Endodermal cell (in vitro differentiated cells): ENCODE results near the gene POC1B. TPM values are rescaled to one million over a fixed set of nuclear protein-coding genes. Genes with fewer than 3 reads are reported as not detected.

Experiments used
- DNase-seq: peaks from one replicate; pipeline ENCODE4 v3.0.0-alpha.2; 2017
- H3K27ac ChIP-seq: 2 replicates; pipeline ENCODE4 v1.5.1; 2013; ENCODE audit warnings: mild to moderate bottlenecking, low read depth, low read length, moderate library complexity
- H3K27me3 ChIP-seq: 2 replicates; pipeline ENCODE4 v1.6.1; 2013; ENCODE audit warnings: mild to moderate bottlenecking, low read length, moderate library complexity; ENCODE audit not compliant: insufficient read depth, control insufficient read depth, poor library complexity, severe bottlenecking
- H3K36me3 ChIP-seq: 2 replicates; pipeline ENCODE4 v1.7.0; 2013; ENCODE audit warnings: mild to moderate bottlenecking, low read length, moderate library complexity; ENCODE audit not compliant: control insufficient read depth, insufficient read depth
- H3K4me1 ChIP-seq: one replicate; pipeline ENCODE4 v1.7.0; 2013; ENCODE audit warnings: low read length; ENCODE audit not compliant: control insufficient read depth, insufficient read depth
- H3K4me3 ChIP-seq: 2 replicates; pipeline ENCODE4 v1.5.1; 2013; ENCODE audit warnings: mild to moderate bottlenecking, low read length, moderate library complexity
- H3K9ac ChIP-seq: 2 replicates; pipeline ENCODE4 v1.6.1; 2013; ENCODE audit warnings: mild to moderate bottlenecking, low read length, moderate library complexity; ENCODE audit not compliant: poor library complexity, severe bottlenecking; ENCODE audit errors: extremely low read depth
- H3K9me3 ChIP-seq: 2 replicates; pipeline ENCODE4 v1.6.1; 2013; ENCODE audit warnings: mild to moderate bottlenecking, low read length, moderate library complexity; ENCODE audit not compliant: control insufficient read depth
- H3K27ac Mint-ChIP-seq: 2 replicates; pipeline ENCODE4 v1.8.0; 2020; ENCODE audit warnings: mixed read lengths
- H3K27me3 Mint-ChIP-seq: 2 replicates; pipeline ENCODE4 v1.8.0; 2021; ENCODE audit warnings: mild to moderate bottlenecking, mixed read lengths; ENCODE audit not compliant: insufficient read depth
- H3K36me3 Mint-ChIP-seq: 2 replicates; pipeline ENCODE4 v1.8.0; 2020; ENCODE audit warnings: low read depth, mixed read lengths
- H3K4me1 Mint-ChIP-seq: 2 replicates; pipeline ENCODE4 v1.8.0; 2020; ENCODE audit warnings: mixed read lengths
- H3K4me3 Mint-ChIP-seq: 2 replicates; pipeline ENCODE4 v1.8.0; 2020; ENCODE audit warnings: mild to moderate bottlenecking, moderate library complexity, mixed read lengths
- H3K9me3 Mint-ChIP-seq: 2 replicates; pipeline ENCODE4 v1.8.0; 2020; ENCODE audit warnings: mild to moderate bottlenecking, mixed read lengths
- WGBS, 2 experiments: methylation state at CpG; one replicate each; pipeline versions ENCODE4 v1.1.5 to v1.1.7; 2013; ENCODE audit warnings: missing lambda C conversion rate in 2 of 2, mixed read lengths in 1 of 2; ENCODE audit not compliant: insufficient coverage in 1 of 2, insufficient read length in 1 of 2; 5-methylcytosine and 5-hydroxymethylcytosine counted together
- total RNA-seq, 2 donors: library from RNA; stranded (reverse); fragmentation: NEBNext Ultra II Directional in 1 of 2; extraction: Animal tissue kit (Norgen Biotek cat#: 25700) in 1 of 2; gene quantifications; 2 replicates in 1 of 2; 3 replicates in 1 of 2; pipeline ENCODE4 v1.2.1, GENCODE V29; 2021
- TF ChIP-seq, protein P1 (sequence below): fragments of 200-600 bp; sonication (generic); conservative IDR thresholded peaks from 2 replicates; pipeline ENCODE4 v1.5.0; 2021; ENCODE audit warnings: antibody characterized with exemption, mild to moderate bottlenecking

The POC1B gene
- total RNA-seq, 2 donors from 2014 or later, result 22.3 to 36.1 TPM

DNA sequence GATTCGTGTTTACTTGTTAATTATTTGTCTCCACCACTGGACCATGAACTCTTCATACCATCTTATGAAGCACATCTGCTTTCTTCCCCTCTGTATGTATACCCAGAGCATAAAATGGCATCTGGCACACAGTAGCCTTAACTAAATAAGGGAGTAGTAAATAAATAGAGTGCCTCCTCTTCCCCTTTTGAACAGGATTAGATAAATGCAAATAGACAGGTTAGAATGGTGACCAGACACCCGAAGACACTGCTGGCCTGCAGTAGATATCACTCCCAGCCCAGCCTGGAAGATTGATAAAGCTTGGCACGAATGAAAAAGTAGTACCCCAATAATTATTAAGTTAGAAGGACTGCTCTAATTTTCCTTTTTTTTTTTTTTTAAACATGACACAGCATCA, 8.1 kb downstream of the POC1B start:
- Histone ChIP-seq H3K9me3 (no peaks in the 10 kb centered on the region), H3K4me3 (no peak overlapping the region), H3K4me1 (peaks cover 2% of the 10 kb centered on the region), H3K36me3 (peaks cover 4% of the 10 kb centered on the region), H3K27me3 (no peaks in the 10 kb centered on the region), H3K27ac (no peak overlapping the region), H3K9ac (no peak overlapping the region)
- Mint-ChIP-seq H3K27me3 (no peaks in the 10 kb centered on the region), H3K4me1 (peaks cover 9% of the 10 kb centered on the region), H3K4me3 (no peak overlapping the region), H3K36me3 (peaks cover 13% of the 10 kb centered on the region), H3K9me3 (no peaks in the 10 kb centered on the region), H3K27ac (no peak overlapping the region)
- TF ChIP-seq, protein P1, sequence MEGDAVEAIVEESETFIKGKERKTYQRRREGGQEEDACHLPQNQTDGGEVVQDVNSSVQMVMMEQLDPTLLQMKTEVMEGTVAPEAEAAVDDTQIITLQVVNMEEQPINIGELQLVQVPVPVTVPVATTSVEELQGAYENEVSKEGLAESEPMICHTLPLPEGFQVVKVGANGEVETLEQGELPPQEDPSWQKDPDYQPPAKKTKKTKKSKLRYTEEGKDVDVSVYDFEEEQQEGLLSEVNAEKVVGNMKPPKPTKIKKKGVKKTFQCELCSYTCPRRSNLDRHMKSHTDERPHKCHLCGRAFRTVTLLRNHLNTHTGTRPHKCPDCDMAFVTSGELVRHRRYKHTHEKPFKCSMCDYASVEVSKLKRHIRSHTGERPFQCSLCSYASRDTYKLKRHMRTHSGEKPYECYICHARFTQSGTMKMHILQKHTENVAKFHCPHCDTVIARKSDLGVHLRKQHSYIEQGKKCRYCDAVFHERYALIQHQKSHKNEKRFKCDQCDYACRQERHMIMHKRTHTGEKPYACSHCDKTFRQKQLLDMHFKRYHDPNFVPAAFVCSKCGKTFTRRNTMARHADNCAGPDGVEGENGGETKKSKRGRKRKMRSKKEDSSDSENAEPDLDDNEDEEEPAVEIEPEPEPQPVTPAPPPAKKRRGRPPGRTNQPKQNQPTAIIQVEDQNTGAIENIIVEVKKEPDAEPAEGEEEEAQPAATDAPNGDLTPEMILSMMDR, result no peak
- no peak for DNase-seq
- WGBS, 2 experiments, result 61% methylated on average over 3 of the region's 3 CpGs; no CpG with 5 or more reads in 1 of the 2 experiments

GRCh38 chr12:89516633-89517032, 9.2 kb downstream of the POC1B start:
- 66 to 71% methylated on average over 4 of the region's 4 CpGs for WGBS, 2 experiments
- H3K27me3 Mint-ChIP-seq, result no peaks in the 10 kb centered on the region
- no peak overlapping the region for H3K27ac Mint-ChIP-seq
- no peak overlapping the region for H3K27ac ChIP-seq
- no peaks in the 10 kb centered on the region for H3K27me3 ChIP-seq
- peaks cover 8% of the 10 kb centered on the region for H3K4me1 Mint-ChIP-seq
- no peak overlapping the region for H3K9ac ChIP-seq
- DNase-seq, result no peak
- H3K9me3 ChIP-seq, result no peaks in the 10 kb centered on the region
- no peak overlapping the region for H3K4me3 Mint-ChIP-seq
- peaks cover 2% of the 10 kb centered on the region for H3K4me1 ChIP-seq
- TF ChIP-seq, protein P1, result no peak
- H3K36me3 Mint-ChIP-seq, result peaks cover 5% of the 10 kb centered on the region
- H3K9me3 Mint-ChIP-seq, result no peaks in the 10 kb centered on the region
- H3K4me3 ChIP-seq, result no peak overlapping the region
- H3K36me3 ChIP-seq, result no peaks in the 10 kb centered on the region

DNA sequence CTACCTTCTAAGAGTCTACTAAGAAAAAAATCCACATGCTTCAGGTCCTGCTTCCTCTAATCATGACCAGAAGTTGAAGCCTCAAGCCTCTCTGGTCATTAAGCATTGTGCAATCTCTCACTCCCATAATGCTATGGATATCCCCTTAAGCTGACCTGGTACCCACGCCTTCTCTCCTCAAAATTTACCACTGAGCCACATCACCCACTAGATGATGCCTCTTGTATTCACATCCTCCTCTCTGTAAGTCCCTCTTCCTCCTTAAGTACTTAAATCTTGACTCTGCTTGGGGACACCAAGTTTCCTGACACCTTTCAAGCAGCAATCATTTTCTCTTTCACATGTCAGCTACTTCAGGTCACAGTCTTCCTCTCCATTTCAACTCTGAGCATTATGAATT, 11.1 kb downstream of the POC1B start:
- Histone ChIP-seq H3K9me3 (no peaks in the 10 kb centered on the region), H3K36me3 (no peaks in the 10 kb centered on the region), H3K27ac (no peak overlapping the region), H3K27me3 (no peaks in the 10 kb centered on the region), H3K4me1 (peaks cover 2% of the 10 kb centered on the region), H3K9ac (no peak overlapping the region), H3K4me3 (no peak overlapping the region)
- no peaks in the 10 kb centered on the region for H3K9me3 Mint-ChIP-seq
- H3K36me3 Mint-ChIP-seq, result peaks cover 4% of the 10 kb centered on the region
- TF ChIP-seq, protein P1, result no peak
- no peaks in the 10 kb centered on the region for H3K27me3 Mint-ChIP-seq
- DNase-seq, result no peak
- 95 to 100% methylated on average over 1 of the region's 1 CpG for WGBS, 2 experiments
- H3K27ac Mint-ChIP-seq, result no peak overlapping the region
- H3K4me1 Mint-ChIP-seq, result peaks cover 8% of the 10 kb centered on the region
- no peak overlapping the region for H3K4me3 Mint-ChIP-seq
